Dermis blood vessel endothelial cell (primary cell): ENCODE results near the gene ALKBH3. TPM values are rescaled to one million over a fixed set of nuclear protein-coding genes. Genes with fewer than 3 reads are reported as not detected.
A peak's percentile ranks its signal among the peaks of the same experiment; 100 is the strongest.

ENCODE experiments used
- DNase-seq: peaks from one replicate; pipeline ENCODE4 v3.0.0; 2010
- total RNA-seq: library from RNA; depleted of rRNA; stranded (reverse); fragments of >200 nt; gene quantifications from 2 replicates; pipeline ENCODE4 v1.2.3, GENCODE V29; 2014

ALKBH3 gene
- total RNA-seq, 1 donor from 2014 or later, result 27.4 TPM

GRCh38 chr11:43941257-43941994 is 60.8 kb downstream of the ALKBH3 start:
- DNase-seq, result no peak

DNA sequence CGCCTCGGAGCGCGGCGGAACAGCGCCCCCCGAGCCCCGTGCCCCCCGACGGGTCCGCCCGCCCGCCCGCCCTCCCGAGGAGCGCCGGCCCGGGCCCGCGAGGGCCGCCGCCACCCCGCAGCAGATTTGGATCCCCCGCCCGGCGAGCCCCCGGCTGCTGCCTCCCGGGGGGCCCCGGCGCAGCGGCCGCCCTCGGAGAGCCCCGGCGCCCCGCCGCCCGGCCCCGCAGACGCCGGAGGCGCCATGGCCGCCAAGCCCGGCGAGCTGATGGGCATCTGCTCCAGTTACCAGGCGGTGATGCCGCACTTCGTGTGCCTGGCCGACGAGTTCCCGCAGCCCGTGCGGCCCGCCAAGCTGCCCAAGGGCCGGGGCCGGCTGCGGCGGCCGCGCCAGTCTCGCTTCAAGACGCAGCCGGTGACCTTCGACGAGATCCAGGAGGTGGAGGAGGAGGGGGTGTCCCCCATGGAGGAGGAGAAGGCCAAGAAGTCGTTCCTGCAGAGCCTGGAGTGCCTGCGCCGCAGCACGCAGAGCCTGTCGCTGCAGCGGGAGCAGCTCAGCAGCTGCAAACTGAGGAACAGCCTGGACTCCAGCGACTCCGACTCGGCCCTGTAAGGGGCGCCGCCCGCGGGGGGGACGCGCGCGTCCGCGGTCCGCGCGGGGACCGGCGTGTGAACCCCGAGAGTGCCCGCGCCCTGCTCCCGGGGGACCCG is 62.2 kb downstream of the ALKBH3 start:
- peak; percentile 64 for DNase-seq

DNA sequence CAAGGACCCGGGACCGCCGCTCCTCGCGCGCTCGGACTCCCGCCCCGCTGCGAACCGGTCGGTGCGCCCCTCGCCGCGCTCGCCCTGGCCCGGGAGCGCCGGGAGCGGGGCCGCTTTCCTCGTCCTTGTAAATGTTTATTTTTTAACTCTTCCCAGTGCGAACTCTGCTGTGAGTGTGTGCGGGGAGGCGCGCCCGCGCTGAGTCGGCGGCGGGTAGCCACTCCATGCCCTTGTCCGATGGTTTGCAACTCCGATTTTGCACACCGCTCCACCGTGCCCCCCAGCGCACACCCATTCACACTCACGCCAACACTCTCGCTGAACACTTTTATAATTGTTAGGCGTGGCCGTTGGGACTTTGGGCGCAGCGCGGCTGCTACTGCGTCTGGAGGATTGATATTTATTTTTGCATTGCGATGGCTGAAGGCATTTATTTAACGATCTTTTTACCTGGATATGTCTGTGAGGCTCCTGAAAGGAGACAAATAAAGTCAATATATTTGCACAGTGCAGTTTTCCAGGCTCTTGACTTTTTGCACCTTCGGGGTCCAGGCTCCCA is 62.8 kb downstream of the ALKBH3 start:
- DNase-seq, result peak; percentile 41

- peak; percentile 37 for DNase-seq
Measured at GRCh38 chr11:43943931-43944751, 63.5 kb downstream of the ALKBH3 start.

DNA sequence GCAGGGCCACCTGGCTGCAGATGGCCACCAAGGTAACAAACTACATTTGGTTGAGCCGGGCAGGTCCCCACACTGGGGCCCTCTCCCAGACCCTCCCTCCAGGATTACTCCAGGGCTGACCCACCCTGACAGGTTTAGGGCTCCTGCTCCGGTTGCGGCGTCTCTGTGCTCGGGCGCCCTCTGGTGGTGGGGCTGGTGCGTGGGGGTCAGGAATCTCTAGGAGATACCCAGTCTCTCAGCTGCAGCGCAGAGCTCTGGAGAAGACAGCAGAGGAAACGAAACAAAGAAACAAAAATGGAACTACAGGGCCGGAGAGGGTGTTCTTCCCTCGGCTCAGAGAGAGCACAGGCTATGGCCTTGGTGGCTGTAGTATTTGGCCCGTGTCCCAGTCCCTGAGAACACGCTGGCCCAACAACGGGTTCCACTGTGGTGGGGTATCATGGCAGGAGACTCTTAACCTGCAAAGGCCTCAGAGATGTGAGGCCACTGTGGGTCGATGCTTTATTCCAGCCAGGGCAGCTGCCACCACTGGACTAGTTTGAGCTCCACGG is 64.2 kb downstream of the ALKBH3 start:
- peak; percentile 79 for DNase-seq

GRCh38 chr11:43947003-43947500 is 66.4 kb downstream of the ALKBH3 start:
- peak; percentile 51 for DNase-seq

DNA sequence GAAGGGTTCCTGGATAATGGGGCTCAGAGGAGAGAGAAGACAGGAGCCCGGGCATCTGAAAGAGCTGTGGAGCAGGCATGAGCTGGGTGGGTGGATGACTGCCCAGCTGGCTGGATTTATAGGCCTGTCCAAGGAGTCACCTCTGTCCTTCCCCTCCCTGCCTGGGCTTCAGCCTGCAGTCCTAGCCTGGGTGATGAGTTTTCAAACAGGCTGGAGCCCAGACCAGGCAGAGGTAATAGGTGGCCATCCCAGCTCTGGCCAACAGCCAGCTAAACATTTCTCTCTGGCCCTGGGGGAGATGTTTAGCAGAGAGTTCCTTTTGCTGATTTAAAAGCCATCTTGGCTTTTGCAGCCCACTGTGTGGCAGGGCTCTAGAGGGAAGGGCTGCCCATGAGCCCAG is 67.2 kb downstream of the ALKBH3 start:
- no peak for DNase-seq

DNA sequence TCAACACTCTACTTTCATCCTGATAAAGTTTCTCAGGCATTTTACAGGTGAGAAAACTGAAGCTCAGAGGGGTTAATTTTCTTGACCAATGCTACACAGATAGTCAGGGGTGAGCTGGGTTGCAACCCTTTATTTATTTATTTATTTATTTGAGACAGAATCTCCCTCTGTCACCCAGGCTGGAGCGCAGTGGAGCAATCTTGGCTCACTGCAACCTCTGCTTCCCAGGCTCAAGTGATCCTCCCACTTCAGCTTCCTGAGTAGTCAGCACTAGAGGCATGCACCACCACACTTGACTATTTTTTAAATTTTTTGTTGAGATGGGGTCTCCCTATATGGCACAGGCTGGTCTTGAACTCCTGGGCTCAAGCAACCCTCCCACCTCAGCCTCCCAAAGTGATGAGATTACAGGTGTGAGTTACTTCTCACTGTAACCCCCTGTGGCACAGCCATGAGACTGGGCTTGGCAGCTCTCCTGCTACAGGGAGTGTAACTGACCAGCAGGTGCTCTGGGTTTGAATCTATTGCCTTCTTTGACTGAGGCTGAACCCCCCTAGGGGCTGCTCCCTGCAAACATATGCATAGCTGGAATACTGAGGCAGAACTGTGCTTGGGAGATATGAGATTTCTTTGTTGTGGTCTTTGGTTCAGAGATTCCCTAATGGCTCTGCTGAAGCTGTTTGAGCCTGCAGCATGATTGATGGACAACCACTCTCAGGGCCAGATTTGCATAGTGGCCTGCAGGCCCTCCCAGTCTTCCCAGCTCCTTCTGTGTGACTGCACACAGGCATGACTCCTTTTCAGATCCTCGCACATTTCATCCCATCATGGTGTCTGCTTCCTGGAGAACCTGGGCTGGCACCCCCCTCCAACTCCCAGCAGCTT is 68.0 kb downstream of the ALKBH3 start:
- DNase-seq, result no peak

- DNase-seq, result no peak
Measured at GRCh38 chr11:43950311-43950855, 69.8 kb downstream of the ALKBH3 start.

DNA sequence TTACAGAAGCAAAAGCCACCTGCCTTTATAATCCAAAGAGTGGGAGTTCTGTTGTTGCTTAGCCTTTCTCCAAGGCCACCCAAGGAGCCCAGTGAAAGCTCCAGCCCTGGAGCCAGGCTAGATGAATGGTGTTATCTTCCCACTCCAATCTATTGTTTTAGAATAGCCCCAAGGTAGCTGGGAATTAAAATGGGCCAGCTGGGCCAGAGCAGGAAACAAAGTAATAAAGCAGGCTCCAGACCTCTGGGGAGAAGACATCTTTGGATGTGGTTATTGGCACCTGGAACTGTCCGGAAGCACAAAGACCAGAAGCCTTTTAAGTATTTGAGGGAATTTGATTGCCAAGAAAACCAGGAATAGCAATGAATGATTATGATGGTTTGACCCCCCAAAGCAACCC is 70.6 kb downstream of the ALKBH3 start:
- DNase-seq, result no peak

GRCh38 chr11:43952020-43952400 is 71.4 kb downstream of the ALKBH3 start:
- no peak for DNase-seq

GRCh38 chr11:43952401-43953342 is 72.0 kb downstream of the ALKBH3 start:
- no peak for DNase-seq

DNA sequence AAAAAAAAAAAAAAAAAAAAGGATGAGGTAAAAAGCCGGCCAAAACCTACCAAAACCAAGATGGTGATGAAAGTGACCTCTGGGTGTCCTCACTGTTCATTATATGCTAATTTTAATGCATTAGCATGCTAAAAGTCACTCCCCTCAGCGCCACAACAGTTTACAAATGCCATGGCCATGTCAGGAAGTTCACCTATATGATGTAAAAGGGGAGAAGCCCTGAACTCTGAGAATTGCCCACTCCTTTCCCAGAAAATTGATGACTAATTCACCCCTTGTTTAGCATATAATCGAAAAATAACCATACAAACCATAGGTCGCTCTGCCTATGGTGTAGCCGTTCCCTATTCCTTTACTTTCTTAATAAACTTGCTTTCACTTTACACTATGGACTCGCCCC is 72.9 kb downstream of the ALKBH3 start:
- no peak for DNase-seq

GRCh38 chr11:43954241-43954640 is 73.6 kb downstream of the ALKBH3 start:
- DNase-seq, result no peak

- no peak for DNase-seq
Measured at GRCh38 chr11:43955381-43956118, 74.9 kb downstream of the ALKBH3 start.

GRCh38 chr11:43957571-43957970 is 76.9 kb downstream of the ALKBH3 start:
- DNase-seq, result no peak

DNA sequence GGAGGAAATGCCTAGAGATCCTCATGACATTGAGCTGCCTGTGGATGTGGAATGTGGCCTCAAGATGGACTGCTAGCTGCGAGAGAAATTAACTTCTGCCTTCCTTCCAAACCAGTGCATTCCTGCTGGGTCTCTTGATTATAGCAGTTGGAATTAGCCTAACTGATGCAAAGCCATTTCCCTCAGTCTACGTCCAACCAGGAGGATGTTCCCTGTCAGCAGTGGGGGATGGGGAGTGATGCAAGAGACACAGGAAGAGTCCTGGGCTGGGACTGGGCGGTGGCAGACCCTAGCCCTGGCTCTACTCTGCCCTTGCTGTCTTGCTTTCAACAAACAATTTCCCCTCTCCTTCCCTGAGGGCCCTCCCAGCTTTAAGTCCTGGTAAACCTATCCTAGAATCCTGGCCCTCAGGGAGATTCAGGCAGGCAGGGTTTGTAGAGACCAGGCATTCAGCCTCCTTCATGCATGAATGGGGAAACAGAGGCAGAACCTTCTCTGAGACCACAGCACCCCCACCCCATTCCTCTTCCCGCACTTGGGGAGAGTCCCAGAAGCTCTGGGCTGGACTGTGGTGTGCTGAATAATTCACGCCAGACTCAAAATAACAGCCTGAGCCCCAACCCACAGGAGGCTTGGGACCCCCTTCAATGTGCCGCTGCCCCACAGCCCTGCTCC is 78.8 kb downstream of the ALKBH3 start:
- DNase-seq, result no peak

GRCh38 chr11:43962383-43963278 is 82.0 kb downstream of the ALKBH3 start:
- DNase-seq, result no peak
